GM21576 (cell line): ENCODE results near the gene OSBPL3.

ENCODE experiments used
- ATAC-seq: cut with Tn5 transposase; IDR thresholded peaks from one replicate; pipeline ENCODE4 v1.9.1; 2021; ENCODE audit warnings: mild to moderate bottlenecking, moderate library complexity; ENCODE audit not compliant: unreplicated experiment

The OSBPL3 gene

DNA sequence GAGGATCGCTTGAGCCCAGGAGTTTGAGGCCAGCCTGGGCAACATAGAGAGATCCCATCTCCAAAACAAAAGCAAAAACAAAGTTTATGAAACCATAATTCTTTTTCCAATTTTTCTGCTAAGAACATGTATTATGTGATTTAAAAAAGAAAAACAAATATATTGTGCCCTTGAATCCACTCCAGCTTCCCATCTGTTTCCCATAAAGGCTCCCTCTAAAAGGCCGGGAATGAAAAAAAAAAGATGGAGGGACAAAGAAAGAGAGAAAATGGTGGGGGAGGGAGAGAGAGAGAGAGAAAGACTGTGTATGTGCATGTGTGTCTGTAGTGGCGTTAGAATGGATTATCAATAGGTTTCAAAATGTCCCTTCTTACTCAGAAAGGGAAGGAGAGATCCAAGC lies 202.2 kb downstream of the OSBPL3 start:
- ATAC-seq = no peak

DNA sequence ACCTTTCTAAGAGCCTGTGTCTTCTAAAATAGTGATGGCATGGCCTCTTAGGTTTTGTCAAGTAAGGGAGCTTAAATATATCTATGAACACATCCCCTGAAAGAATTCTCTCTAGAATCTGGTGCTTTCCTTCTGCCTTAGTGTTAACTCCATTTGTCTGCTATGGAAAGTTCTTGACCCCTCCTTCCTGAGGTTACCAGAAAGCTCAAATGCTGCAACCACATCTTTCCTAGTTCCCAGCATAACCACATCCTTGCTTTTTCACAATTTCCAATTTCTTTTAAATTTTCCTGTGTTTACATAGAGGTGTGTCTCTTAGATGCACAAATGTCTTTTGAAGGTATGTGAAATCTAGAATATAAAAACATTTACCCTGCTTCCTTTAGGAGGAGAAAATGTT lies 206.3 kb downstream of the OSBPL3 start:
- no peak for ATAC-seq

- ATAC-seq = no peak
Observed at GRCh38 chr7:24769851-24770250, 210.1 kb downstream of the OSBPL3 start.

- ATAC-seq = no peak
Observed at GRCh38 chr7:24769014-24769830, 210.8 kb downstream of the OSBPL3 start.

DNA sequence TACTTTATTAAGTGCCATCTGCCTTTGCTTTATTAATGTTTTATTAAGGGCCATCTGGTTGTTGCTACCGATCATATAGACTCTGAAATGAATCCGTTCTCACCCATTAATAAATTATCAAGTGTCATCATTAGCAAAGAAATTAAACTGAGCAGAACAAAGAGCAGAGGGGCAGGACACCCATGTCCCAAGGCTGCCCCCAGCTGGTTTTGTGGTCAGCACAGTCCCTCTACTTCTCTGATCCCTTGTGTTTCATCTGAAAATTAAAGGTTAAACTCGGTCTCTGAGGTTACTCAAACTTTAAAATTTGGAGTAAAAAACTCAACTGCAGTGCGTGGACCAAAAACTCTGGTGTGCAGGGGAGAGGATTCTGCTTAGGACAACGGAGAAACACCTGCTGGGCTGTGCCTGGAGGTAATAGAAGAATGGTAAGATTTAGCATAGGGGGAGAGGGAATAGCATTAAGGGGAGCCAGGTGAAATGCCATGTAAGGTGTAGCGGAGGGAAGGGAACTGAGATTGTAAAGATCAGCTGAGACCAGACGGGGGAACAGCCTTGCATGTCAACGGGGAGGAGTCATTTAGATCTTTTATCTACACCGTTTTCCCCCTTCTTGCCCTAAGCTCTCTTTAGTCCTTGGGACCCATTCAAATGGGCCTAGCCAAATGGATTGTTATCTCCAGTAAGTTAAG lies 212.0 kb downstream of the OSBPL3 start:
- no peak for ATAC-seq

DNA sequence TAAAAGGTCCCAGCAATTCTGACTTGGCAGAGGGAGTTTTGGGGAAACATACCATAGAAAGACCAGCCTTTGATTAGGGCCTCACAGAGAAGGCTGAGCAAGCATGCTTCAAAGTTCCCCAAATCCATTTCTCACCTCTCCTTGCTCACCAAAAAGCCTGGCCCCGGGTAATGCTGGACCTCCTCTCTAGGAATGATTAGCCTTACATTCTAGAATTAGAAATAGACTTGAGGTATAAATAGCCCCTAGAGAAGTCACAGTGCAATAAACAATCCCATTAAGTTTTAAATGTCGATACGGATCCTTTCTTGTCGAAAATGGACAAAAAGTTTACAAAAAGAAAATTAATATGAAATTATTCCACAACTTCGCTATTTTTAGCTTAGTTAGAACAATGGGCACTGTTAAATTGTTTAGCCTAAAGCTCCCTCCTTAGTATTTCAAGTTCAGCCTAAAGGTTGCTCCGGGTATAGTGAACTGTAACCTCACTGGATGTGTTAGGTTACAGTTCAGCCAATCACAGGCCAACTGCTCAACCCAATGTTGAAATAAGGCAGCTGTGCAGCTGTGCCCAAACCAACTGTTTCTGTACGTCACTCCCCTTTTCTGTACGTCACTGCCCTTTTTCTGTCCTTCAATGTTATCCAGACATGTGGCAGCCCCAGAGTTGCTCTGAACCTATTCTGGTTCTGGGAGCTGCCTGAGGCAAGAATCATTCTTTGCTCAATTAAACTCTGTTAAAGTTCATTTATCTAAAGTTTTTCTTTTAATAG lies 214.8 kb downstream of the OSBPL3 start:
- ATAC-seq = no peak

- ATAC-seq = no peak
Observed at GRCh38 chr7:24764011-24764410, 216.0 kb downstream of the OSBPL3 start.

DNA sequence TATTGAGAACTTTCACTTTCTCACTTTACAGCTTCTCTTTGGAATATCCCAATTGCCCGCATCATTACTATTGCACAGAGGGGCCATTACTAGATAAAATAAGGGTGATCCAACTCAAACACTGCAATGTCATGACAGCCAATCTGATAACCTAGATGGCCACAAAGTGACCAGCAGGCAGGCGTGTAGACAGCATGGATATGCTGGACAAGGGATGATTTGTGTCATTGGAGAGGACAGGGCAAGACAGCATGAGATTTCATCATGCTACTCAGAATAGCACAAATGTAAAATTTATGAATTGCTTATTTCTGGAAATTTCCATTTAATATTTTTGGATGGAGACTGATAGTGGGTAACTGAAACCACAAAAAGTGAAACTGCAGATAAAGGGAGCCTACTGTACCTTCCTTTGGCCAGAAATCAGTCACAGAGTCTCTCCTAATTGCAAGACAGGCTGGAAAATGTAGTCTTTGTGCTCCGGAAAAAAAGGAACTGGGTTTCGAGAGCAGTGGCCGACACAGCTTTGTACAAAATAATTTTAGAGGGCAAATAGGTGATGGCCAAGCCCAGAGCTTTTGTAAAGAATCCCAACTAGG lies 216.6 kb downstream of the OSBPL3 start:
- no peak for ATAC-seq

- no peak for ATAC-seq
Observed at GRCh38 chr7:24762771-24763170, 217.2 kb downstream of the OSBPL3 start.

- no peak for ATAC-seq
Observed at GRCh38 chr7:24760968-24761367, 219.0 kb downstream of the OSBPL3 start.

GRCh38 chr7:24757353-24758275 lies 222.4 kb downstream of the OSBPL3 start, which contains the start of gene GSDME:
Gene GSDME, minus strand, starts transcription at chr7:24757464. Its CDS starts 7,690 bp downstream, at chr7:24749774.
- peak; percentile 42 for ATAC-seq

- ATAC-seq = no peak
Observed at GRCh38 chr7:24756545-24757352, 223.2 kb downstream of the OSBPL3 start.

DNA sequence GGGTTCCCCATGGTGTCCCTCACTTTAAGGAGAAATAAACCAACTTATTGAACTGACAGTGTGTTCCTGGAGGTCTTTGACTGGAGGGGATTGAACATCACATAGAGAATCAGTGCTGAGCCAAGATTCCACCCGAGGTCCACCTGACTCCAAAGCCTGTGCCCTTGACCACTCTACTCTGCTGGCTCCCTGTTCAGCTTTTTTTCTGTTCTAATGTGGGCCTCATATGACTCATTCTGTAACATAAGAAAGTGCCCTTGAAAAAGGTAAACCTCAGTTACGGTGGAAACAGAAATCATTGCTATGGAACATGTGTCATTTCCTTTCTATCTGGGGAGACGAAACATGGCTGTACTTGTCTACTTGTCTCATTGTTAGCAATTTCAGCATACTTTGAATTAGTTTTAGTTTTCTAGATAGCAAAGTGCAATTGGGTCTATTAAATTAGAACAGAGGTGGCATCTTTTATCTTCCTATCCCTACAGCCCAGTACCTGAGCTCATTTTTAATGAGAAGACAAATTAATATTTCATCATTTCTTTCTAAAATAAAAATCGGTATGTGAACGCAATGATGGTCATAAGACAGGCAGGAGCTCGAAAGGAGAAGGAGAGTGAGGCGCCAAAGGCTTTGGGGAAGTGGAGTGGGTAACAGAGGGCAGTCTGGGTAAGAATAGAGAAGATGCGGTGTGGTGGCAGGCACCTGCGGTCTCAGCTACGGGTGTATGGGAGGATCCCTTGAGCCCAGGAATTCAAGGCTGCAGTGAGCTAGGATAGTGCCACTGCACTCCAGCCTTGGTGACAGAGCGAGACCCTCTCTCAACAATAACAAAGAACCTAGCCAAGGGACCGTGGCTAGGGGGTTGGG lies 224.2 kb downstream of the OSBPL3 start:
- ATAC-seq = peak; percentile 70

GRCh38 chr7:24754906-24755506 lies 225.0 kb downstream of the OSBPL3 start:
- ATAC-seq = no peak

GRCh38 chr7:24752073-24752800 lies 227.7 kb downstream of the OSBPL3 start:
- no peak for ATAC-seq

DNA sequence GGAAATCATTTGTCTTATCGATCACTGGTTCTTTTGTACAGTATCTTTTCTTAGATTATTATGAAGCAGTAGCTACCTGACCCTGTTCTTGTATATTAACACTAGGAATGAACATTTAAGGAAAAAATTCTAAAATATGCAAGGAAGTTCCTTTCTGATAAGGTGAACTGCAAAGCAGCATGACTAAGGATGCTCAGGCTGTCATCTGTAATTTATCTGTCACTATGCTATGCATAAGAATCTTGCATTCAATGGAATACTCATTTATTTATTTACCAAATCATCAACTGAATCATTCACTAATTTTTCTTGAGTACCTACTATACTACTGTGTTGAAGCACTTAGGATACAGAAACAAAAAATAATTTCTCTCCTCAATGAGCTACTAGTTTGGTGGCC lies 228.5 kb downstream of the OSBPL3 start:
- ATAC-seq = no peak

- ATAC-seq = no peak
Observed at GRCh38 chr7:24750441-24751055, 229.4 kb downstream of the OSBPL3 start.
